Activated T-cell treated with anti-CD3 and anti-CD28 coated beads, Interleukin-2, amount 50 U/mL, for 1 hour (primary cell): Measurements from ENCODE around the gene FADS3.

Experiments
- DNase-seq: peaks from one replicate; pipeline ENCODE4 v3.0.0-alpha.2; 2020

Gene FADS3

DNA sequence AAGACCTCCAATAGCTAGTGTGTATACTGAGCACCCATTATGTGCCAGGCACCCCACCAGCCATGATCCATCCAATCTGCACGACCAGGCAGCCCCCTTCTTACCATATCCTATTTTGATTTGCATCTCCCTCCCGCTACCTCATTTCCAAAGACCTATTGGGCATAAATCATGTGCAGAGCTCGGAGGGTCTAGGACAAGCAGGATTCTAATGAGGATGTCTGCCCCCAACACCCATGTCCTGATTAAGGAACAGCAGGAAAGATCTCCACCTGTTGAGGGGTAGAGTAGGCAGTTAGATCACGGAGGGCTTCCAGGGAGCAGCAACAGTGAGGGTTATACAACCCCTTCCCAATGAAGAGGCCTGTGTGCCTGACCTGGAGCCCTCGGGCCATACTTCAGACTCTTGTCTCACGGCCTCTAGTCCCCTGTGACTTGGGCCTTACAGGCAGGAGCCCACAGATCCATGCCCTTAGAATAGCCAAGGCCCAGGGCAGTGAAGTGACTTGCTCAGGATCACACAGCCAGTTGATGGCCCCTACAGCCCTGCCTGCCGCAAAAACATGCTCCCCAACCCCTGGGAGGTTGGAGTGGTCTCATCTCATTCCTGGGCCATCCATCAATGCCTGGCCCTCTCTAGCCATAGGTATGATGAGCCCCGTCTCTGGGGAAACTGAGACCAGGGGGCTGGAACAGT lies 22.5 kb upstream of the FADS3 start:
- DNase-seq: no peak

GRCh38 chr11:61912991-61913698 lies 21.8 kb upstream of the FADS3 start:
- DNase-seq: no peak

- peak; percentile 12 for DNase-seq
These were observed 21.2 kb upstream of the FADS3 start for GRCh38 chr11:61912530-61912898.

GRCh38 chr11:61911701-61912529 lies 20.6 kb upstream of the FADS3 start:
- peak; percentile 8 for DNase-seq

DNA sequence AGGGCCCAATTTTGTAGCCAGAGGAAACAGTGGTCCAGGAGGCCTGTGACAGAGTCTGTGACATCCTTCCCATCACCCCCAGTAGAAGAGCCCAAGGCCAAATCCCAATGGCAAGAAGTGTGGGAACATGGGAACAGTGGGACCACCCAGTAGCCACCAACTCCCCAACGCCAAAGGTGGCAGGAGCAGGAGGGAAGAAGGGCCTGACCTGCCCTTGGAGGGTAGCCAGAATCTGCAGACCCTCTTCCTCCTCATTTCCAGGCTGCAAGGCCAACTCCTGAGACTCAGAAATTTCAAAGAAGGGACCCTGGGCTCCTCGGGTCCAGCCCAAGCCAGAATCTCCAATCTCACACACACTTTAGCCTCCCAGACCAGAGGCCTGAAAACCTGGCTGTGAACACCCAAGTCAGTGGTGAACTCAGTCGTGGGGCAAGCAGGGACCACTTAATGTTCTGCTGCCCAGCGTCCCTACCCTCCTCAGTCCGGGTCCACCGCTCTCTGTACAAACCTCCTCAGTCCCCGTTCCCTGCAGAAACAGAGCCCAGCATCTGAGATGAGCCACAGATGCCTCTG lies 19.9 kb upstream of the FADS3 start:
- DNase-seq: no peak

- no peak for DNase-seq
These were observed 19.1 kb upstream of the FADS3 start for GRCh38 chr11:61910187-61911127.

GRCh38 chr11:61908730-61909316 lies 17.5 kb upstream of the FADS3 start:
- DNase-seq: no peak

DNA sequence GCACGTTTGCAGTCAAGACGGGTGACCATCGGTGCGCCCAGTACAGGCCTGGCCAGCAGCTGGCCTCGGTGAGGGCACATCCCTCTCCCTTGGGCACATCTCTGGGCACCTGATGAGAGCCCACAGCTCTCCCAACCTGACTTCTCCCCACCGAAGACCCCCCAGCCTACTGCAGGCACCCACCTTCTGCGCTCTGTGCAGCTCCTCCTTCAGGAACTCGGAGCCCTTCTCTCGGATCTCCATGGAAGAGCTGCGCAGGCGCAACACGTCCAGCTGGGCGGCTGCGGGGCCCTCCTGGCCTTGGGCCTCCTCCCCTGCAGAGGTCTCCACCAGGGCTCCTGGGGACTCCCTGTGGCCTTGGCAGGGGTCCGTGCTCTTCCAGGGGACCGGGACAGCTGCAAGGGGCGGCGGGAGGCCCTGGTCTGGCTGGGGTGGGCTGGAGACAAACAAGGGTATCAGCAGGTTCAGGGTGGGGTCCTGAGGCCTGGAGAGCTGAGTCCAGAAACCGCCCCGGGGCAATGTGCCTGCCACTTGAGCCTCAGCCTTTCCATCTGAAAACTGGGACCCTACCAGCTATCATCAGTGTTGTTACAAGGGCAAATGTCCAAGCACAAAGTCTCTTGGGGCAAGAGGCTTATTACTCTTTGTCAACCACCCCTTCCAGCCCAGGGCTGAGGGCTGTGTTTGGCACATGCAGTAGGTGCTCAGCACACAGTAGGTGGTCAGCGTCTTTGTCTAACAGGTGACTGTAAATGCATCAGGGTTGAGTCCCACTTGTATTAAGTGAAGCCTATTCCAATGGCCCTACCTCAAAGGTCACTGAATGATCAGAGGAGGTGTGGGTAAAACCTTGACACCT lies 16.8 kb upstream of the FADS3 start:
- no peak for DNase-seq

- no peak for DNase-seq
These were observed 15.9 kb upstream of the FADS3 start for GRCh38 chr11:61907282-61907681.

- DNase-seq: no peak
These were observed 15.2 kb upstream of the FADS3 start for GRCh38 chr11:61906522-61906909.

DNA sequence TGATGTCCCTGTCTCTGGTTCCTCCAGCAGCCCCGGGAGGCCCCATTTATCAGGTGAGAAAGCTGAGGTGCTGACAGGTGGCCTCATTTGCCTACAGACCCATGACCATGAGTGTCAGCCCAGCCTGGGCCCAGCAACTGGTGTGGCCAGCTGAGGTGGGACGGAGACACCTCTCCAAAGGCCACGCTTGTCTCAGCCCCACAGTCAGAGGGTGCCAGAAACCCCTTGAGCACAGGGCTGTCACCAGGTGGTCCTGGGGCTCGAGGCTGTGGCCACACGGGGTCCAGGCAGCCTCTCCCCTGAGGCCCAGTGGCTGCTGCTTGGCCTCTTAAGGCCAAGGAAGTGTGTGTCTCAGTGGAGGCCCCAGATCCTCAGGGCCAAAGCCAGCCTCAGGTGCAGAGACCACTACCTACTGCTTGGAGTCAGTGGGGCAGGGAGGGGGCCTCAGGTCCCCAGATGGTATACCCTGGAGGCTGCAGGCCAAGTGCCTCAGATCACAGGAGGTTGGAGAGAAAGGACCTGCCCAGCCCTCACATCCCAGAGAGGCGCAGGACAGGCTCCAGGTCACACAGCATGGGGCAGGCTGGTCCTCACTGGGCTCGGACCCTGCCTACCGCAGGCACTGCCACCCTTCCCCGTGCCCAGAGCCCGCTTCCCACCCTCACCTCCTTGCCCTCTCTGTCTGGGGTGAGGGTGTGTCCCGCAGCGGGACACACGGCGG lies 14.6 kb upstream of the FADS3 start:
- DNase-seq: no peak

GRCh38 chr11:61905067-61905696 lies 13.8 kb upstream of the FADS3 start:
- no peak for DNase-seq

DNA sequence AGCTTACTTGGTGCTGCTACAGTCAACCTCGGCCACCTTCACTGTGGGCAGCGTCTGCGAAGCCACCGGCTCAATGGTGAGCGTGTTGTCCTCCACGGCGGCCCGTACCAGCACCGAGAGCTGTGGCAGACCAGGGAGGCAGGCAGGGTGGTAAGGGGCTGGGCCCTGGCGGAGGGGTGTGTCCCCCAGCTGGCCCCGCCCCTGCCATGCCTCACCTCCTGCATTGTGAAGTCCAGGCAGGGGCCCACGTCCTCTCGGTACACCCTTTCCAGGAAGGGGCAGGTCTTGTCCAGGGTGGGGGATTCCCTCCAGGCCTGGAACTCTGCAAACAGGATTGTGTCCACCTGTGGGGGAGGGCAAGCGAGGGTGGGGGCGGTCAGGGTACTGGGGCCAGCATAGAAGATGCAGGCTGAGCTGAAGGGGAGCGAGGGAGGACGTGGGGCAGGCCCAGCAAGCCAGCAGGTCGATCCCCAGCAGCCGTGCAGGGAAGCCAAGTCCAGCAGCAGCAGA lies 13.2 kb upstream of the FADS3 start:
- no peak for DNase-seq

DNA sequence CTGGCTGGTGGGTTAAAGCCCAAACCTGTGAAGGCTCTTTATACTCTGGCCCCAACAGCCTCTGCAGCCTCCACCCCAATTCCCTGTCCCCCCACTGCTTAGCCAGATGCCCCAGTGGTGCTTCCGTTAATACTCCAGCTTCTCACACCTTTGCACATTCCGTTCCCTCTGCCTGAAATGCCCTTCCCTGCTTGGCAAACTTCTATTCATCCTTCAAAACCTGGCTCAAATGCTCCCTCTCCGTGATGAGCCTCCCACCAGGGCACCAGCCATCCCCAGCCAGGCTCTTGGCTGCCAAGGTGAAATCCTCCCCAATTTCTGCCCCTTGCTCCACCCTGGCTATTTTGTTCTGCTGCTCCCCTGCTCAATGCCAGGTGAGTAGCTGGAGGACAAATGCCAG lies 12.5 kb upstream of the FADS3 start:
- DNase-seq: no peak

- no peak for DNase-seq
These were observed 11.0 kb upstream of the FADS3 start for GRCh38 chr11:61902313-61902712.

DNA sequence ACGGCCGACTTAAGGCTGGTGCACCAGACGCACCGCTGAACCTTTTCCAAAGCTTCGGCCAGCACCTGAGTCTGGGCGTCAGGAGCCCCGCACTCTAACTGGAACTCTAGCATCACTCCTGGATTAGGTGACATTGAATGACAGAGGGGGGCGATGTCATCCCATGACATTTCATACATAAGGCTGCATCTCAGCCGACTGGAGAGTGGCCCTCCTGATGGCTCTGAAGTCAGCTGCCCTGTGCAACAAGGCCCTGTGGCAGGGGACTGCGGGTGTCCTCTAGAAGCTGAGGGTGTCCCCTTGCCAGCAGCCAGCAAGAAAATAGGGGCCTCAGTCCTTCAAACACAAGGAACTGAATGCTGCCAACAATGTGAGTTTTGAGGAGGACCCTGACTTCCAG lies 10.1 kb upstream of the FADS3 start:
- DNase-seq: no peak

DNA sequence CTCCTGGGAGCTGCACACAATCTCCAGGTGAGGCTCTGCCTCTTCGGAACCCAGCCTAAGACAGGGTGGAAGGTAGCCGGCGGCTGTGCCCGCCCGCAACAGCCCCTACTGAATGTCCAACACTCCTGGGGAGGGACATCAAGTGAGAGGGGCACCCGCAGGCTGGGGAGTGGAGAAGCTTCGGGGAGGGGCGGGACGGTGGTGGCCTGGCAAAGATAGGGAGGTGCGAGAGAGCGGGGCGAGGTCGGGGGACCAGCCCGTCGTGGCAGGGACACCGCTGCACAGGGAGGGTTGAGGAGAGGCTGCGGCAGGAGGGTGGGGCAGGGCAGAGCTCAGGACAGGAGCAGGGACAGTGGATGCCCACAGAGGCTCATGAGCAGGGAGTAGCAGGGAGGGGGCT lies 8.9 kb upstream of the FADS3 start:
- no peak for DNase-seq

DNA sequence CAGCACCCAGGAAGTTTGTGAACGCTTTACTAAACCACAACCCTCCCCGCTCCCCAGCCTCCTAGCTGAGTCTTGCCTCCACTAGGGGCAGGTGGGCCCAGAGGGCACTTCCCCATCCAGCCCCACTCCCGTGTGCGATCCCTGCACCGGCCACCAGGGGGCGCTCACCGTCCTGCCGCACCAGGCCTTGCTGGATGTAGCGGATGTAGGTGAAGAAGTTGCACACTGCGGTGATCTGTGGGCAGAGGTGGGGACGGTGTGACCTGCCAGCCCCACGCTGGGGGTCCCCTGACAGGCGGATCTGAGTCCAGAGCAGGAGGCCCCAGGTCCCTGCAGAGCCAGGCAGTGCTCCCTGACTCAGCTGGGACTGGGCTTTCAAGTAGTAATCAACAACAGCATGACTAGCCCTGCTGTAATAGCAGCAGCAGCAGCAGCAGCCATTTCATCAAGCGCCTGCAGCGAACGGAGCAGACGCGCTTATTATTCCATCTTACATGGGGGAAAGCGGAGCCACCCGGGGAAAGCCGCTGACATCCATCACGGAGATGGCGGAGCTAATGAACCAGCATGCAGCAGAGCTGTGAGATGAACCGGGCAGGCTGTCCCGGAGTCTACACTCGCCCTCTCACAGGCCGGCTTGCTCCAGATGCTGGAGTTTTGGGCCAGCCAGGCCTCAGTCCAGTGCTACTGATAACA lies 7.9 kb upstream of the FADS3 start:
- peak; percentile 97 for DNase-seq

DNA sequence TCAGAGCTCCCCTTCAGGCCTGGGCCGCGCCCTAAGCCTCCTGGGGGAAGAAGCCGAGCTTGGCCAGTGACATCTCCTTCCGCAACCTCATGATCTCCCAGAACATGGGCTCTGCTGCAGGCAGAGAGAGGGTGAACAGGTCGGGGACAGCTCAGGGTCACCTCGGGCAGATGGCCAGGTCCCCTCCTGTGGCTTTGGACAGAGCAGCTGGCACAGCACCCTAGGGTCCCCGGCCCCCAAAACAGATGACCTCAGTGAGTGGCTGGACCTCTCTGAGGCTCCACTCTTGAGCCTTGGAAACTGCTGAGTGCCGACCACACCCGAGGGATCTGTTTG lies 6.9 kb upstream of the FADS3 start:
- no peak for DNase-seq
